ENCODE measurements around the gene PPL.

The PPL gene

GRCh38 chr16:4949986-4950385 is 13.0 kb upstream of the PPL start:
- Histone ChIP-seq H3K27ac (ENCODE audit: low read length) (no peak overlapping the region), H3K4me2 (ENCODE audit: insufficient read depth, low read length) (no peak overlapping the region), H3K27me3 (ENCODE audit: insufficient read depth, low read length, poor library complexity) (no peaks in the 10 kb centered on the region), H4K20me1 (ENCODE audit: insufficient read depth, low read length) (no peaks in the 10 kb centered on the region), H3K9me3 (ENCODE audit: insufficient read depth, low read length, severe bottlenecking) (no peaks in the 10 kb centered on the region), H3K4me3 (ENCODE audit: low read depth in 1 of 2, low read length in 2 of 2) (no peak overlapping the region), H3K4me1 (ENCODE audit: insufficient read depth, low read length) (no peaks in the 10 kb centered on the region), H3K79me2 (ENCODE audit: insufficient read depth, low read length) (no peaks in the 10 kb centered on the region), H3K36me3 (ENCODE audit: insufficient read depth, low read length) (no peaks in the 10 kb centered on the region), H2AFZ (ENCODE audit: low read depth, low read length) (no peak overlapping the region), H3K9ac (ENCODE audit: low read depth, low read length) (no peak overlapping the region)
- TF ChIP-seq, protein P1, sequence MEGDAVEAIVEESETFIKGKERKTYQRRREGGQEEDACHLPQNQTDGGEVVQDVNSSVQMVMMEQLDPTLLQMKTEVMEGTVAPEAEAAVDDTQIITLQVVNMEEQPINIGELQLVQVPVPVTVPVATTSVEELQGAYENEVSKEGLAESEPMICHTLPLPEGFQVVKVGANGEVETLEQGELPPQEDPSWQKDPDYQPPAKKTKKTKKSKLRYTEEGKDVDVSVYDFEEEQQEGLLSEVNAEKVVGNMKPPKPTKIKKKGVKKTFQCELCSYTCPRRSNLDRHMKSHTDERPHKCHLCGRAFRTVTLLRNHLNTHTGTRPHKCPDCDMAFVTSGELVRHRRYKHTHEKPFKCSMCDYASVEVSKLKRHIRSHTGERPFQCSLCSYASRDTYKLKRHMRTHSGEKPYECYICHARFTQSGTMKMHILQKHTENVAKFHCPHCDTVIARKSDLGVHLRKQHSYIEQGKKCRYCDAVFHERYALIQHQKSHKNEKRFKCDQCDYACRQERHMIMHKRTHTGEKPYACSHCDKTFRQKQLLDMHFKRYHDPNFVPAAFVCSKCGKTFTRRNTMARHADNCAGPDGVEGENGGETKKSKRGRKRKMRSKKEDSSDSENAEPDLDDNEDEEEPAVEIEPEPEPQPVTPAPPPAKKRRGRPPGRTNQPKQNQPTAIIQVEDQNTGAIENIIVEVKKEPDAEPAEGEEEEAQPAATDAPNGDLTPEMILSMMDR (IDR thresholded peaks at IDR 0.05; ENCODE audit: borderline replicate concordance, extremely low read depth, low read length, poor library complexity, severe bottlenecking) = no peak
- no peak for TF ChIP-seq EZH2 (IDR thresholded peaks at IDR 0.05; ENCODE audit: borderline replicate concordance, low read depth, low read length, severe bottlenecking)
- DNase-seq (no peak), ATAC-seq (ENCODE audit: insufficient read depth, low read depth) (no peak)

DNA sequence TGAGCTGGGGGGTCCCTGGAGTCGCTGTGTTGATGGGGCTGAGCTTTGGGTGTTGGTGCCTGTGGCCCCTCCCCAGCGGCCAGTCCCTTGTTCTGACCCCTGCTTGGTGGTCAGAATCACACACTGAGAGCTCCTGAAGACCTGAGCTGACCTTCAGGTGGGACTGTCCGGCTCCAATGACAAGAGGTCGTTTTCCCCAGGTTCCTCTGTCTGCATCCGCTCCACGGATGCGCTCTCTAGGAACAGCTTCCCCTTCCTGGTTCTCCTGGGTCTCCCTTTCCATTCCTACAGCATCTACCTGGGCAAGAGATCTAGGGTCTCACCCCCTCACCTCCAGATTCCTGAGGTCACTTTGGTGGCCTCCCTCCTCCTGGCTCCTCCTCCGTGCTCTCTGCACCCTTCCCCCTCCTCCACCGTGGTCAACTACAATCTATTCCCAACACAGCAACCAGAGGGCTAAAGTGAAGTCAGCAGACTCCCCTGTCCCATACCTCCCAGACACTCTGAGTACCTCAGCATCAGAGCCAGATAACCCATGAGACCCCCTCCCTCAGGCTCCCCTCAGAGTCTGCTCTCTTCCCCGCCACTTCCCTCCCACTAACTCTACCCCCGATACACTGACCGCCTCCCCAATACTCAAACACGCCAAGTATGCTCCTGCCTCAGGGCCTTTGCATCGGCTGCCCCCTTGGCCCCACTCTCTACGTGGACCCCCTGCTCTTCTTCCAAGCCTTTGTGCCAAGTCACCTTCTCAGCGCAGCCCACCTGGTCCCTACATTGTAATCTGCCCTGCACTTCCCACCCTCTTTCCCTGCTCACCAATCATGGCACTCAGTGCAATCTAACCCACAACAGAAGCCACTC is 12.2 kb upstream of the PPL start:
- Histone ChIP-seq H3K27me3 (ENCODE audit: insufficient read depth, low read length, poor library complexity) (no peaks in the 10 kb centered on the region), H3K9ac (ENCODE audit: low read depth, low read length) (no peak overlapping the region), H3K4me1 (ENCODE audit: insufficient read depth, low read length) (no peaks in the 10 kb centered on the region), H2AFZ (ENCODE audit: low read depth, low read length) (no peak overlapping the region), H4K20me1 (ENCODE audit: insufficient read depth, low read length) (no peaks in the 10 kb centered on the region), H3K79me2 (ENCODE audit: insufficient read depth, low read length) (no peaks in the 10 kb centered on the region), H3K27ac (ENCODE audit: low read length) (no peak overlapping the region), H3K36me3 (ENCODE audit: insufficient read depth, low read length) (no peaks in the 10 kb centered on the region), H3K9me3 (ENCODE audit: insufficient read depth, low read length, severe bottlenecking) (no peaks in the 10 kb centered on the region), H3K4me3 (ENCODE audit: low read depth in 1 of 2, low read length in 2 of 2) (no peak overlapping the region), H3K4me2 (ENCODE audit: insufficient read depth, low read length) (no peak overlapping the region)
- ATAC-seq (ENCODE audit: insufficient read depth, low read depth) (no peak), DNase-seq (no peak)
- TF ChIP-seq EZH2 (IDR thresholded peaks at IDR 0.05; ENCODE audit: borderline replicate concordance, low read depth, low read length, severe bottlenecking) = no peak

DNA sequence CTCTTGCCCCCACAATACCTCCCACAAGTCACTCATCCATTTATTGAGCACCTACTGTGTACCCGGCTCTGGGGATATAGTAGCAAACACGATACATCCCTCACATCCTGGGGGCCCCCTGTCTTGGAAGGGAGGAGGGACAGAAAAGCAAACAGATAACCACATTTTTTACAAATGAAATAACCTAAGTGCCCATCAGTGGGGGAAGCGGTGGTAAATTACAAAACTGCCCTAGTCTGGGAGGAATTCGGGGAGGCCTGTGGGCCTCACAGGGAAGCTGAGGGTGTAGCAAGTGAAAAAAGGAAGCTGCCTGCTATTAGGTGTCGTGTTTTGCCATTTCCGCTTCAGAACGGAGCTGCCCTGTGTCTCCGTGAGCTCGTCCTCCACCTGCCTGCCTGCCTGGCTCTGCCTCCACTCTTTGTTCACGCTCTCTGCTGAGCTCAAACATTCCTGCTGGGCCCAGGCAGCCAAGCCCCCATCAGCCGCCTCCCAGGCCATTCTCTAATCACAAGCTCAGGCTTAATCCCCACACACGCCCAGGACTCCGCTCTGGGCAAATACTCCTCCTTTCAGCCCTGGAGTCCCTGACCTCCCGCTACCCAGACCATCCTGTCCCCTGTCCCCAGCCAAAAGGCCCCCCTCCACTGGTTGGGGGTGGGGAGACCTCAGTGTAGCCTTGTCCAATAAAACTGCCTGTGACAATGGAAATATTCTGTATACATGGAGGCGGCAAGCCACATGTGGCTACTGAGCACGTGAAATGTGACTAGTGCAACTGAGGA is 11.0 kb upstream of the PPL start:
- DNase-seq = no peak
- Histone ChIP-seq H3K4me2 (ENCODE audit: insufficient read depth, low read length) (no peak overlapping the region), H3K27ac (ENCODE audit: low read length) (no peak overlapping the region), H3K4me1 (ENCODE audit: insufficient read depth, low read length) (no peaks in the 10 kb centered on the region), H3K27me3 (ENCODE audit: insufficient read depth, low read length, poor library complexity) (no peaks in the 10 kb centered on the region), H3K9ac (ENCODE audit: low read depth, low read length) (no peak overlapping the region), H3K79me2 (ENCODE audit: insufficient read depth, low read length) (no peaks in the 10 kb centered on the region), H2AFZ (ENCODE audit: low read depth, low read length) (no peak overlapping the region), H4K20me1 (ENCODE audit: insufficient read depth, low read length) (no peaks in the 10 kb centered on the region), H3K4me3 (ENCODE audit: low read depth in 1 of 2, low read length in 2 of 2) (no peak overlapping the region), H3K9me3 (ENCODE audit: insufficient read depth, low read length, severe bottlenecking) (no peaks in the 10 kb centered on the region), H3K36me3 (ENCODE audit: insufficient read depth, low read length) (no peaks in the 10 kb centered on the region)
- no peak for TF ChIP-seq EZH2 (IDR thresholded peaks at IDR 0.05; ENCODE audit: borderline replicate concordance, low read depth, low read length, severe bottlenecking)
- TF ChIP-seq, protein P1 (IDR thresholded peaks at IDR 0.05; ENCODE audit: borderline replicate concordance, extremely low read depth, low read length, poor library complexity, severe bottlenecking) = no peak
- ATAC-seq (ENCODE audit: insufficient read depth, low read depth) = no peak

GRCh38 chr16:4946917-4947316 is 10.0 kb upstream of the PPL start:
- Histone ChIP-seq H4K20me1 (ENCODE audit: insufficient read depth, low read length) (no peaks in the 10 kb centered on the region), H3K4me3 (ENCODE audit: low read depth in 1 of 2, low read length in 2 of 2) (no peak overlapping the region), H3K4me2 (ENCODE audit: insufficient read depth, low read length) (no peak overlapping the region), H3K27ac (ENCODE audit: low read length) (no peak overlapping the region), H3K4me1 (ENCODE audit: insufficient read depth, low read length) (no peaks in the 10 kb centered on the region), H2AFZ (ENCODE audit: low read depth, low read length) (no peak overlapping the region), H3K9me3 (ENCODE audit: insufficient read depth, low read length, severe bottlenecking) (no peaks in the 10 kb centered on the region), H3K27me3 (ENCODE audit: insufficient read depth, low read length, poor library complexity) (no peaks in the 10 kb centered on the region), H3K36me3 (ENCODE audit: insufficient read depth, low read length) (no peaks in the 10 kb centered on the region), H3K79me2 (ENCODE audit: insufficient read depth, low read length) (no peaks in the 10 kb centered on the region), H3K9ac (ENCODE audit: low read depth, low read length) (no peak overlapping the region)
- TF ChIP-seq EZH2 (IDR thresholded peaks at IDR 0.05; ENCODE audit: borderline replicate concordance, low read depth, low read length, severe bottlenecking) = no peak
- TF ChIP-seq, protein P1 (IDR thresholded peaks at IDR 0.05; ENCODE audit: borderline replicate concordance, extremely low read depth, low read length, poor library complexity, severe bottlenecking) = no peak
- no peak for DNase-seq
- no peak for ATAC-seq (ENCODE audit: insufficient read depth, low read depth)

Data from DND-41 (cell line).